GM12873 (cell line): Measurements from ENCODE around the gene OFD1.

ENCODE experiments used
- CTCF ChIP-seq: IDR thresholded peaks from 2 replicates; pipeline ENCODE4 v1.5.1; 2012; ENCODE audit warnings: low read depth, mild to moderate bottlenecking, moderate library complexity, low read length, control low read depth; ENCODE audit not compliant: insufficient read depth; ENCODE audit errors: missing control alignments

Gene OFD1

GRCh38 chrX:13721371-13721770 is 13.2 kb upstream of the OFD1 start:
- TF ChIP-seq CTCF = no peak

GRCh38 chrX:13721819-13722519 is 12.6 kb upstream of the OFD1 start:
- TF ChIP-seq CTCF = no peak

- no peak for TF ChIP-seq CTCF
Measured at GRCh38 chrX:13732246-13733067, 2.1 kb upstream of the OFD1 start.

GRCh38 chrX:13733506-13733905 is 1.0 kb upstream of the OFD1 start:
- no peak for TF ChIP-seq CTCF

GRCh38 chrX:13741695-13742094 is 7.1 kb downstream of the OFD1 start:
- no peak for TF ChIP-seq CTCF

GRCh38 chrX:13742397-13743176 is 8.0 kb downstream of the OFD1 start:
- no peak for TF ChIP-seq CTCF

DNA sequence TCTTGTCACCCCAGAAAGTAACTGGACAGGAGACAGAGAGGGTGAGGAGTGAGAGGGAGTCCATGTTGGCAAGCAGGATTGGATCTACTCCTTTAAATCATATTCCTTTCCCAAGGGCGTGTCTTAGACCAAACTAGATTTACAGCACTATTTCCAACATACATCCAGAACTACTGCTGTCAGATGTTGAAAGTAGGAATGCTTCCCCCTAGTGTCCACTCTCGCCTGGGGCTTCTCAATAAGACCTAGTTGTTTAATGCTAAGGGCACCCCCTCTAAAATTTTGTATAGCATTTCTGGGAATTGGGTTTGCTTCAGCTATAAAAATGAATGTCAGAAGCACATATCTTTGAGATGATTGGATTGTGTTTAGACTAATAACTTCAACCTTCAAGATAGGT is 13.3 kb downstream of the OFD1 start:
- peak; percentile 47 for TF ChIP-seq CTCF
